MM.1S (cell line): Measurements from ENCODE around the gene SLC35G3.
"Not testable (repeated sequence)": the region's sequence is repeated elsewhere in the genome, so short reads cannot be mapped to it uniquely, and the experiment has no call there.

Source experiments
- EZH2 ChIP-seq: fragments of 300-600 bp; sonication (generic); optimal IDR thresholded peaks from 2 replicates; pipeline ENCODE3; 2017; ENCODE audit warnings: low read depth, mild to moderate bottlenecking, antibody characterized with exemption, low read length, mixed read lengths
- TF ChIP-seq, protein P1 (sequence below): fragments of 300-600 bp; sonication (generic); IDR thresholded peaks from 2 replicates; pipeline ENCODE4 v1.5.1; 2016; ENCODE audit warnings: antibody characterized with exemption, low read length, mixed read lengths

DNA sequence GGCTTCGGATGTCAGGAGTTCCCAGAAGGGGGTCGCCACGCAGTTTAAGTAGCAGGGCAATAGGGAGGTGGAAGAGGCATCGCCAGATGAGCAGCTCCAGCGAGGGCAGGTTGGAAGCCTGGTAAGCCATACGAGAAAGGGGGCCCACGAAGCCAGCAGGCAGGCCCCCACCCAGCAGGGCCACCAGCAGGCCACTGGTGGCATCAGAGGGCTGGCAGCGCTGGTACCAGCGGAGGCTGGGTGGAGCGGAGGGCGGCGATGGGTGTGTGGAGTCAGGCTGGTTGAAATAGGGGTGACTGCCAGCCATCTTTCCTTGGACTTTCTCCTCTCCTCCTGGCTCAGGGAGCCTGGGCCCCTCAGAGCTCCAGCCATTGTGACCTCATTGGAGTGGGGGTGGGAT, at the start of gene SLC35G3:
- TF ChIP-seq, protein P1, sequence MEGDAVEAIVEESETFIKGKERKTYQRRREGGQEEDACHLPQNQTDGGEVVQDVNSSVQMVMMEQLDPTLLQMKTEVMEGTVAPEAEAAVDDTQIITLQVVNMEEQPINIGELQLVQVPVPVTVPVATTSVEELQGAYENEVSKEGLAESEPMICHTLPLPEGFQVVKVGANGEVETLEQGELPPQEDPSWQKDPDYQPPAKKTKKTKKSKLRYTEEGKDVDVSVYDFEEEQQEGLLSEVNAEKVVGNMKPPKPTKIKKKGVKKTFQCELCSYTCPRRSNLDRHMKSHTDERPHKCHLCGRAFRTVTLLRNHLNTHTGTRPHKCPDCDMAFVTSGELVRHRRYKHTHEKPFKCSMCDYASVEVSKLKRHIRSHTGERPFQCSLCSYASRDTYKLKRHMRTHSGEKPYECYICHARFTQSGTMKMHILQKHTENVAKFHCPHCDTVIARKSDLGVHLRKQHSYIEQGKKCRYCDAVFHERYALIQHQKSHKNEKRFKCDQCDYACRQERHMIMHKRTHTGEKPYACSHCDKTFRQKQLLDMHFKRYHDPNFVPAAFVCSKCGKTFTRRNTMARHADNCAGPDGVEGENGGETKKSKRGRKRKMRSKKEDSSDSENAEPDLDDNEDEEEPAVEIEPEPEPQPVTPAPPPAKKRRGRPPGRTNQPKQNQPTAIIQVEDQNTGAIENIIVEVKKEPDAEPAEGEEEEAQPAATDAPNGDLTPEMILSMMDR, result not testable (repeated sequence)
- not testable (repeated sequence) for TF ChIP-seq EZH2
